K562 (cell line): ENCODE results near the gene DNAJB12. TPM values are rescaled to one million over a fixed set of nuclear protein-coding genes. Genes with fewer than 3 reads are reported as not detected.

Experiments used
- ATAC-seq: fragments of 200-7000 bp; cut with Tn5 transposase; 3 replicates; pipeline ENCODE4 v1.9.1; 2020; ENCODE audit warnings: moderate library complexity
- BruUV-seq: library from RNA; stranded (reverse); fragments of 400-500 nt; replicated peaks from 2 replicates; lab custom pipeline; 2021; lab: Mats Ljungman, UMichigan
- CTCF ChIA-PET: fragments of 300-600 bp; formaldehyde crosslinking; extraction: SDS; loops from one replicate; lab custom pipeline; 2021; ENCODE audit warnings: low intra/inter-chr PET ratio; lab: Yijun Ruan, JAX
- POLR2A ChIA-PET: fragments of 300-600, 350-650 bp; sonication (Branson Sonifier 250); formaldehyde crosslinking; extraction: SDS; loops from one replicate; lab custom pipeline; 2021; ENCODE audit warnings: antibody characterized with exemption, inconsistent platforms; lab: Yijun Ruan, JAX
- DNase-seq, 4 experiments: peaks; one replicate each; pipeline versions ENCODE4 v3.0.0 to v3.0.0-alpha.2; 2011 to 2018; ENCODE audit warnings: low spot score in 3 of 4, mixed read lengths in 3 of 4; ENCODE audit errors: extremely low read depth in 1 of 4
- FAIRE-seq: peaks from 2 replicates; lab custom pipeline; 2011; peaks lifted over from hg19 to GRCh38; lab: Jason Lieb, UNC
- H2AFZ ChIP-seq: 2 replicates; pipeline ENCODE4 v1.6.0; 2011; ENCODE audit warnings: low read depth, low read length, control low read depth, inconsistent platforms
- H3K27ac ChIP-seq: fragments of 200-600 bp; 3 replicates; pipeline ENCODE4 v1.8.0; 2011; ENCODE audit warnings: low read depth, mild to moderate bottlenecking, control low read depth, inconsistent platforms, low read length, moderate library complexity, mixed read lengths; ENCODE audit errors: extremely low read depth
- H3K27me3 ChIP-seq, 2 experiments: fragments of 300-600 bp in 1 of 2; 2 replicates in 1 of 2; 3 replicates in 1 of 2; pipeline versions ENCODE4 v1.6.0 to v1.8.0; 2011; ENCODE audit warnings: inconsistent platforms in 2 of 2, low read length in 2 of 2, mild to moderate bottlenecking in 1 of 2, mixed read lengths in 1 of 2, moderate library complexity in 1 of 2; ENCODE audit not compliant: control insufficient read depth in 2 of 2, insufficient read depth in 2 of 2
- H3K36me3 ChIP-seq: fragments of 300-600 bp; 3 replicates; pipeline ENCODE4 v1.8.0; 2011; ENCODE audit warnings: mild to moderate bottlenecking, low read length, inconsistent platforms; ENCODE audit not compliant: control insufficient read depth, insufficient read depth
- H3K4me1 ChIP-seq, 2 experiments: fragments of 200-600 bp in 1 of 2; replicated peaks in 1 of 2; 2 replicates in 1 of 2; 3 replicates in 1 of 2; pipeline versions ENCODE4 v1.5.1 to v1.8.0; 2011; ENCODE audit warnings: inconsistent platforms in 2 of 2, low read length in 2 of 2, mild to moderate bottlenecking in 1 of 2, mixed read lengths in 1 of 2, moderate library complexity in 1 of 2; ENCODE audit not compliant: control insufficient read depth in 2 of 2, insufficient read depth in 2 of 2
- H3K4me2 ChIP-seq: 2 replicates; pipeline ENCODE4 v1.6.1; 2011; ENCODE audit warnings: low read length, control low read depth, inconsistent platforms, mixed read lengths; ENCODE audit not compliant: insufficient read depth
- H3K4me3 ChIP-seq: fragments of 200-600 bp; sonication (generic), shearing (Covaris generic); 2 replicates; pipeline ENCODE4 v1.5.1; 2016; ENCODE audit warnings: control low read depth, inconsistent platforms
- H3K79me2 ChIP-seq: fragments of 200-600 bp; 3 replicates; pipeline ENCODE4 v1.8.0; 2011; ENCODE audit warnings: low read length, inconsistent platforms; ENCODE audit not compliant: control insufficient read depth, insufficient read depth
- H3K9ac ChIP-seq, 2 experiments: 2 replicates each; pipeline versions ENCODE4 v1.6.0 to v1.6.1; 2011; ENCODE audit warnings: low read depth in 2 of 2, low read length in 2 of 2, control low read depth in 1 of 2, inconsistent platforms in 1 of 2, mild to moderate bottlenecking in 1 of 2, mixed read lengths in 1 of 2; ENCODE audit not compliant: insufficient read depth in 1 of 2
- H3K9me1 ChIP-seq: one replicate; pipeline ENCODE4 v1.6.0; 2011; ENCODE audit warnings: inconsistent platforms, mild to moderate bottlenecking, low read length, moderate library complexity; ENCODE audit not compliant: control insufficient read depth, insufficient read depth
- H3K9me3 ChIP-seq: replicated peaks from 2 replicates; pipeline ENCODE4 v1.5.1; 2011; ENCODE audit warnings: low read depth, low read length, inconsistent platforms; ENCODE audit not compliant: control insufficient read depth, insufficient read depth
- H4K20me1 ChIP-seq: replicated peaks from 2 replicates; pipeline ENCODE4 v1.6.1; 2011; ENCODE audit warnings: low read length, inconsistent platforms, mixed read lengths; ENCODE audit not compliant: control insufficient read depth, insufficient read depth
- ETV5 ChIP-seq: sonication (generic); formaldehyde crosslinking; IDR thresholded peaks from 2 replicates; pipeline ENCODE4 v1.4.0; 2020; ENCODE audit warnings: low read depth, mild to moderate bottlenecking, missing genetic modification reagents
- MCM5 ChIP-seq: fragments of 450-650 bp; IDR thresholded peaks from 2 replicates; pipeline ENCODE4 v1.6.1; 2016; ENCODE audit warnings: low read depth
- RAD51 ChIP-seq: fragments of 450-650 bp; IDR thresholded peaks from 2 replicates; pipeline ENCODE4 v1.7.1; 2016; ENCODE audit warnings: low read depth, mild to moderate bottlenecking, borderline replicate concordance
- SMARCA4 ChIP-seq: fragments of 450-650 bp; IDR thresholded peaks from 2 replicates; pipeline ENCODE4 v1.6.1; 2016
- SMARCA5 ChIP-seq: fragments of 450-650 bp; IDR thresholded peaks from 2 replicates; pipeline ENCODE4 v1.6.1; 2016
- TSC22D4 ChIP-seq: fragments of 450-650 bp; IDR thresholded peaks from 2 replicates; pipeline ENCODE4 v1.6.1; 2016; ENCODE audit warnings: missing genetic modification characterization, missing biosample characterization, control low read depth
- ZNF280B ChIP-seq: fragments of 250-450 bp; sonication (Bioruptor Pico); IDR thresholded peaks from 2 replicates; pipeline ENCODE4 v1.5.1; 2021; ENCODE audit warnings: mild to moderate bottlenecking
- WGBS: fragments of 100-300 bp; shearing (Covaris generic); methylation state at CpG from one replicate; pipeline ENCODE4 v1.1.6; 2016; ENCODE audit warnings: low coverage, mixed read lengths; ENCODE audit not compliant: insufficient coverage; ENCODE audit errors: missing lambda C conversion rate; 5-methylcytosine and 5-hydroxymethylcytosine counted together
- in situ Hi-C: fragments of 300-500 bp; cut with MboI; formaldehyde crosslinking; loops from 4 replicates; pipeline ENCODE4 v1.15.0; 2018; ENCODE audit warnings: inconsistent platforms, mixed read lengths
- intact Hi-C: fragments of 100-400 bp; cut with micrococcal nuclease; formaldehyde crosslinking; loops from 2 replicates; pipeline ENCODE4 v1.14.2; 2022
- polyA plus RNA-seq, 8 experiments: library from polyadenylated mRNA; depleted of rRNA in 4 of 8; stranded (reverse) in 5 of 8; unstranded in 3 of 8; fragments of >200 nt; fragmentation: Nextera tagmentation in 2 of 8; fragmentation: Illumina TruSeq in 1 of 8; extraction: Ambion mirVana in 2 of 8; extraction: Trizol in 1 of 8; gene quantifications; 2 replicates each; pipeline versions ENCODE4 v1.2.1 to v1.2.3, GENCODE V29; 2011 to 2014; ENCODE audit warnings: inconsistent platforms in 1 of 8, missing spikeins in 1 of 8
- total RNA-seq, 7 experiments: library from RNA; depleted of rRNA in 6 of 7; stranded (reverse); fragments of >200 nt in 6 of 7; fragmentation: Illumina TruSeq in 2 of 7; extraction: Trizol in 2 of 7; gene quantifications; 2 replicates each; pipeline versions ENCODE4 v1.2.1 to v1.2.3, GENCODE V29; 2011 to 2021; ENCODE audit warnings: low replicate concordance in 1 of 7
- TF ChIP-seq, protein P1 (sequence below): sonication (generic); formaldehyde crosslinking; IDR thresholded peaks from 2 replicates; pipeline ENCODE4 v1.8.0; 2022; ENCODE audit warnings: mild to moderate bottlenecking, missing genetic modification reagents, borderline replicate concordance
- TF ChIP-seq, protein P2 (sequence below): fragments of 450-650 bp; formaldehyde crosslinking; IDR thresholded peaks from 2 replicates; pipeline ENCODE4 v1.4.0; 2020; ENCODE audit warnings: mild to moderate bottlenecking, moderate library complexity

Gene DNAJB12
- total and polyA plus RNA-seq, 9 of the 15 experiments (the other 6 are each of a cell fraction or from before 2014, with no cell fraction given) = 3.5 to 31.5 (median 20.3) TPM

DNA sequence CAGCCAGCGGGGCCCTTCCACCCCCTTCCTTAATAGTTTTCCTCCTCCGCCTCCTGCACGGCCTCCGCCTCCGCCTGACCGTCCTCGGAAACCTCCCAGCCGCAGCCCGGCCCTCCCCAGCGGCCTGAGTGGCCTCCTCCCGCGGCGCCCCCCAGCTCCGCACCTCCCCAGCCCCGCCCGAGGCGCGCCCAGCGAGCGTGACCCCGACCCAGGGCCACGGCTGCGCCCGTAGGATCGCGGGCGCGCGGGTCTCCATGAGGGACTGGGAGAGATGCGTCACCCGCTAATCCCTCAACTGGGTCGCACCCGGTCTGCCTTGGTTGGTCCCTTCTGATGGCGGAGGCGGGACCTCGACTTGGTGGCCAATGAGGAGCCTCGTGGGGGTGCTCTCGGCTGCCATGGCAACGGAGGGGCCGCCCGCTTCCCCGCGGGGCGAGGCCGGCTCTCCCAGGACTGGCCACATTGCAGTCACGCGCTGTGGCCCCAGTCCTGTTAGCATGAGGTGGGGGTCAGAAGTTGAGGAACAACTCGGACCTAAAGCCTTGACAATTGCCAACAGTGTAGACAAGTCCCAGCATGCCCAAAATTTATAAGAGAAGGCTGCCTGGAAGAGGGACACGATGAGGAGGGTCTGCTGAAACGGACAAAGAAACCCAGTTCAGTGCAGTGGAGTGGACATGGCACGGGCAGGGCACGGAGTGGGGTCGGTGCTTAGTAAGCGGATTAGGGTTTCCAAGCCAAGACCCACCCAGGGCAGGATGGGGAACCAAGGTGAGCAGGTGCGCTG is 56.7 kb downstream of the DNAJB12 start:
- Histone ChIP-seq H3K4me3 (peak overlapping the region; percentile 55), H3K27me3 (no peaks in the 10 kb centered on the region; a peak in 1 of 5 replicates), H2AFZ (peak overlapping the region; percentile 88), H4K20me1 (no peaks in the 10 kb centered on the region), H3K27ac (peak overlapping the region; percentile 94), H3K4me1 (peaks cover 34 to 41% of the 10 kb centered on the region in 2 experiments), H3K4me2 (peak overlapping the region; percentile 96), H3K9me3 (no peaks in the 10 kb centered on the region), H3K9ac (peak overlapping the region; percentile 94 to 98), H3K36me3 (no peaks in the 10 kb centered on the region), H3K79me2 (peaks cover 7% of the 10 kb centered on the region), H3K9me1 (peaks cover 4% of the 10 kb centered on the region)
- DNase-seq = peak; percentile 98 to 100 (median 100)
- 6% methylated on average over 55 of the region's 55 CpGs for WGBS
- FAIRE-seq = peak; percentile 98
- peak; percentile 96 for ATAC-seq
- in situ Hi-C loops (no loop called here), intact Hi-C loops (loop anchor here (1.0 to 2.0 kb wide), 2 partner anchors 21 to 23 kb away; no protein-coding TSS in a partner anchor)
- BruUV-seq = no TSS peak
- CTCF ChIA-PET = no interaction called here
- POLR2A ChIA-PET = interaction anchor here (0.6 to 4.3 kb wide), 15 partner anchors 10 to 1642 kb away, joined by 3 to 68 read pairs (median 4); partner anchors contain the start of gene DDIT4
- TF ChIP-seq ETV5 (CRISPR knock-in tag) = 0 out of 2 replicates have a peak, but pooled peaks have one; percentile 21
- no peak for TF ChIP-seq TSC22D4 (tag)
- TF ChIP-seq ZNF280B (CRISPR knock-in tag) = no peak
- TF ChIP-seq SMARCA4 = peak; percentile 60; the same call in 1 of the 2 replicates
- peak; percentile 70; the same call in 1 of the 2 replicates for TF ChIP-seq SMARCA5
- TF ChIP-seq, protein P1, sequence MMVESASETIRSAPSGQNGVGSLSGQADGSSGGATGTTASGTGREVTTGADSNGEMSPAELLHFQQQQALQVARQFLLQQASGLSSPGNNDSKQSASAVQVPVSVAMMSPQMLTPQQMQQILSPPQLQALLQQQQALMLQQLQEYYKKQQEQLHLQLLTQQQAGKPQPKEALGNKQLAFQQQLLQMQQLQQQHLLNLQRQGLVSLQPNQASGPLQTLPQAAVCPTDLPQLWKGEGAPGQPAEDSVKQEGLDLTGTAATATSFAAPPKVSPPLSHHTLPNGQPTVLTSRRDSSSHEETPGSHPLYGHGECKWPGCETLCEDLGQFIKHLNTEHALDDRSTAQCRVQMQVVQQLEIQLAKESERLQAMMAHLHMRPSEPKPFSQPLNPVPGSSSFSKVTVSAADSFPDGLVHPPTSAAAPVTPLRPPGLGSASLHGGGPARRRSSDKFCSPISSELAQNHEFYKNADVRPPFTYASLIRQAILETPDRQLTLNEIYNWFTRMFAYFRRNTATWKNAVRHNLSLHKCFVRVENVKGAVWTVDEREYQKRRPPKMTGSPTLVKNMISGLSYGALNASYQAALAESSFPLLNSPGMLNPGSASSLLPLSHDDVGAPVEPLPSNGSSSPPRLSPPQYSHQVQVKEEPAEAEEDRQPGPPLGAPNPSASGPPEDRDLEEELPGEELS (CRISPR knock-in tag) = peak; percentile 56; the same call in 1 of the 2 replicates
- TF ChIP-seq, protein P2, sequence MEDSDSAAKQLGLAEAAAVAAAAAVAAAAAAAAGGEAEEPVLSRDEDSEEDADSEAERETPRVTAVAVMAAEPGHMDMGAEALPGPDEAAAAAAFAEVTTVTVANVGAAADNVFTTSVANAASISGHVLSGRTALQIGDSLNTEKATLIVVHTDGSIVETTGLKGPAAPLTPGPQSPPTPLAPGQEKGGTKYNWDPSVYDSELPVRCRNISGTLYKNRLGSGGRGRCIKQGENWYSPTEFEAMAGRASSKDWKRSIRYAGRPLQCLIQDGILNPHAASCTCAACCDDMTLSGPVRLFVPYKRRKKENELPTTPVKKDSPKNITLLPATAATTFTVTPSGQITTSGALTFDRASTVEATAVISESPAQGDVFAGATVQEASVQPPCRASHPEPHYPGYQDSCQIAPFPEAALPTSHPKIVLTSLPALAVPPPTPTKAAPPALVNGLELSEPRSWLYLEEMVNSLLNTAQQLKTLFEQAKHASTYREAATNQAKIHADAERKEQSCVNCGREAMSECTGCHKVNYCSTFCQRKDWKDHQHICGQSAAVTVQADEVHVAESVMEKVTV (CRISPR knock-in tag) = 0 out of 2 replicates have a peak, but pooled peaks have one; percentile 5
- peak; percentile 78 for TF ChIP-seq RAD51
- no peak for TF ChIP-seq MCM5
